NB4 (cell line): ENCODE data around the gene BACE1-AS.
"Not testable (repeated sequence)": the region's sequence is repeated elsewhere in the genome, so short reads cannot be mapped to it uniquely, and the experiment has no call there.

ENCODE experiments used
- DNase-seq: peaks from one replicate; pipeline ENCODE4 v3.0.0; 2010; ENCODE audit warnings: low read depth
- H3K4me3 ChIP-seq: one replicate; pipeline ENCODE4 v1.5.1; 2011; ENCODE audit warnings: mild to moderate bottlenecking, low read depth, low read length, moderate library complexity
- MYC ChIP-seq: IDR thresholded peaks from 2 replicates; pipeline ENCODE4 v1.6.1; 2011; ENCODE audit warnings: low read depth, low read length
- POLR2A ChIP-seq: IDR thresholded peaks from 2 replicates; pipeline ENCODE4 v1.6.1; 2011; ENCODE audit warnings: mild to moderate bottlenecking; ENCODE audit not compliant: insufficient read length; ENCODE audit errors: extremely low read depth
- TF ChIP-seq, protein P1 (sequence below): IDR thresholded peaks from 2 replicates; pipeline ENCODE4 v1.6.1; 2011; ENCODE audit warnings: low read depth, low read length
- TF ChIP-seq, protein P2 (sequence below): IDR thresholded peaks from one replicate; pipeline ENCODE4 v1.5.1; 2012; ENCODE audit warnings: low read depth, low read length

Gene BACE1-AS

DNA sequence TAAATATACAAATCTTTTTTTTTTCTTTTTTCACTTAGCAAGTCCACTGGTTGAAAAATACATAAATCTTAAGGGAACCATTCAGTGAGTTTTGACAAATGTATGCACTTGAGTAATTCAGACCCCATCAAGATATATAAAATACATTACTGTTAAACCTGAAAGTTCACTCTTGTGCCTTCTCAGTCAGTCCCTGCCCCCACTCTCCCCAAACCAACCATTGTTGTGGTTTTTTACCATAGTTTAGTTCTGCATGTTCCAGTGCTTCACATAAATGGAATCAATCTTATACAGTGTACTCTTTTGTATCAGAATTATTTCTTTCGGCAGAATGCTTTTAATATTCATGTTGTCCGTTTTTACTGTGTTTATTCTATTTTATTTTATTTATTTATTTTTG, 32.6 kb upstream of the BACE1-AS start:
- TF ChIP-seq, protein P1, sequence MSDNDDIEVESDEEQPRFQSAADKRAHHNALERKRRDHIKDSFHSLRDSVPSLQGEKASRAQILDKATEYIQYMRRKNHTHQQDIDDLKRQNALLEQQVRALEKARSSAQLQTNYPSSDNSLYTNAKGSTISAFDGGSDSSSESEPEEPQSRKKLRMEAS: no peak
- TF ChIP-seq, protein P2, sequence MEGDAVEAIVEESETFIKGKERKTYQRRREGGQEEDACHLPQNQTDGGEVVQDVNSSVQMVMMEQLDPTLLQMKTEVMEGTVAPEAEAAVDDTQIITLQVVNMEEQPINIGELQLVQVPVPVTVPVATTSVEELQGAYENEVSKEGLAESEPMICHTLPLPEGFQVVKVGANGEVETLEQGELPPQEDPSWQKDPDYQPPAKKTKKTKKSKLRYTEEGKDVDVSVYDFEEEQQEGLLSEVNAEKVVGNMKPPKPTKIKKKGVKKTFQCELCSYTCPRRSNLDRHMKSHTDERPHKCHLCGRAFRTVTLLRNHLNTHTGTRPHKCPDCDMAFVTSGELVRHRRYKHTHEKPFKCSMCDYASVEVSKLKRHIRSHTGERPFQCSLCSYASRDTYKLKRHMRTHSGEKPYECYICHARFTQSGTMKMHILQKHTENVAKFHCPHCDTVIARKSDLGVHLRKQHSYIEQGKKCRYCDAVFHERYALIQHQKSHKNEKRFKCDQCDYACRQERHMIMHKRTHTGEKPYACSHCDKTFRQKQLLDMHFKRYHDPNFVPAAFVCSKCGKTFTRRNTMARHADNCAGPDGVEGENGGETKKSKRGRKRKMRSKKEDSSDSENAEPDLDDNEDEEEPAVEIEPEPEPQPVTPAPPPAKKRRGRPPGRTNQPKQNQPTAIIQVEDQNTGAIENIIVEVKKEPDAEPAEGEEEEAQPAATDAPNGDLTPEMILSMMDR: no peak
- no peak for TF ChIP-seq MYC
- no peak for TF ChIP-seq POLR2A
- no peak for DNase-seq
- no peak overlapping the region for H3K4me3 ChIP-seq

DNA sequence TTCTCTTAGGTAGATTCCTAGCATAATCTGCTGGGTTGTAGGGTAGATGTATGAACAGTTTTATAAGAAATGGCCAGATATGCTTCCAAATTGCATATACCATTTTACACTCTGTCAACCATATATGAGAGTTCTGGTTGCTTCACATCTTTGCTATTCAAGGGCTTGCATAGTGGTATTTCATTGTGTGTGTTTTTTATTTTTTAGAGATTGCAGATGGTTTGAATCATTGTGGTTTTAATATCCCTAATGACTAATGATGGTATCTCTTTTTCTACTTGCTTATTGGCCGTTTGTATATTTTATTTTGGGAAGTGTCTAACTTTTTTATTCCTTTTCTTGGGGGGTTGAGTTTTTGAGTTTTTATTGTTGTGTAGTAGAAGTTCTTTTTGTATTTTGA, 31.7 kb upstream of the BACE1-AS start:
- DNase-seq: no peak
- no peak overlapping the region for H3K4me3 ChIP-seq
- TF ChIP-seq MYC: no peak
- TF ChIP-seq, protein P1: no peak
- TF ChIP-seq, protein P2: no peak
- no peak for TF ChIP-seq POLR2A

DNA sequence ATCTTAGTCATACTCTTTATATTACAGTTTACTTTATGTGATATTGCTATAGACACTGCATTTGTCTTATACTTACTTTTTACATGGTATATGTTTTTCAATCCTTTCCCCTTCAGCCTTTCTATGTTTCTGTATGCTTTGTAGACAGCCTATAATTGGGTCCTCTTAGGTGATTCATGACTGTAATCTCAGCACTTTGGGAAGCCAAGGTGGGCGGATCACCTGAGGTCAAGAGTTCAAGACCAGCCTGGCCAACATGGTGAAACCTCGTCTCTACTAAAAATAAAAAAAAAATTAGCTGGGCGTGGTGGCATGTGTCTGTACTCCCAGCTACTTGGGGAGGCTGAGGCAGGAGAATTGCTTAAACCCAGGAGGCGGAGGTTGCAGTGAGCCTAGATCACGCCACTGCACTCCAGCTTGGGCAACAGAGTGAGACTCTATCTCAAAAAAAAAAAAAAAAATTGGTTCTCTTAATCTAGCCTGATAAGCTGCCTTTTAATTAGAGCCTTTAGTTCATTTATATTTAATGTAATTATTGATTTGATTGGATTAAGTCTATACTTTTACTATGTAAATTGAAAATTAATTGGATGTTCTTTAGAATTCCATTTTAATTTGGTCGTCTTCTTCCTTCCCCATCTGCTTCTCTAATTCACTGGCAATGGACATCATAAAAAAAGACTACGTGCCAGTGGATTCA, 26.4 kb upstream of the BACE1-AS start:
- not testable (repeated sequence) for H3K4me3 ChIP-seq, DNase-seq

DNA sequence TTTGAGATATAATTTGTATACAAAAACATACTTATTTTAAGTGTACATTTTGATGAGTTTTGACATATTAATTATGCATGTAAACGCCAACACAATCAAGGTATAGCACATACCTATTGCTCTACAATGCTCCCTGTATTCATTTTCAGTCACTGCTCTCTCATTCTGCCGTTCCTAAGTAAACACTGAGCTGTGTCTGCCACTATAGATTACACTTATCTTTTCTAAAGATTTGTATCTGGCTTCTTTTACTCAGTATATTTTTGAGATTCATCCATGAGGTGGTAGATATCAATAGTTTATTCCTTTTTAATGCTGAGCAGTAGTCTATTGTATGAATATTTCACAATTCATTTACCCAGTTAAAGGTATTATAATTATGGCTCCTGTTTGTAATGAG, 25.4 kb upstream of the BACE1-AS start:
- DNase-seq: no peak
- TF ChIP-seq, protein P1: no peak
- TF ChIP-seq, protein P2: no peak
- TF ChIP-seq POLR2A (no peak), MYC (no peak)
- no peak overlapping the region for H3K4me3 ChIP-seq

DNA sequence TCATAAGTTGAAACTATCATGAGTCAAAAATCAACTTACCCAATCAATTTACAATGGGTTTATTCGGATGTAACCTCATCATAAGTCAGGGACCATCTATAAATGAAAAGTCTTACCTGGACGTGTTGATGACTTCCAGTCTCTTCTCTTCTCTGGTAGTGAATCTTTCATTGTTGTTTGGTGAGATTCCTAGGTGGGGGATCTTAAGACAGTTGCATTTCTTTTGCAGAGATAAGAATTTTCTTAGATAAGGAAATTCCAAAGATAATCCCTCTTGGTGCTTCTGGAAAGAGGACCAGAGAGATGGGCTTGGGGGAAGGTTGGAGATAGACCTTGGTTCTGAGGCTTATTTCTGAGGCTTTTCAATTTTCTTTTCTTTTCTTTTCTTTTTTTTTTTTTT, 21.3 kb upstream of the BACE1-AS start:
- TF ChIP-seq, protein P1: no peak
- no peak for DNase-seq
- H3K4me3 ChIP-seq: no peak overlapping the region

DNA sequence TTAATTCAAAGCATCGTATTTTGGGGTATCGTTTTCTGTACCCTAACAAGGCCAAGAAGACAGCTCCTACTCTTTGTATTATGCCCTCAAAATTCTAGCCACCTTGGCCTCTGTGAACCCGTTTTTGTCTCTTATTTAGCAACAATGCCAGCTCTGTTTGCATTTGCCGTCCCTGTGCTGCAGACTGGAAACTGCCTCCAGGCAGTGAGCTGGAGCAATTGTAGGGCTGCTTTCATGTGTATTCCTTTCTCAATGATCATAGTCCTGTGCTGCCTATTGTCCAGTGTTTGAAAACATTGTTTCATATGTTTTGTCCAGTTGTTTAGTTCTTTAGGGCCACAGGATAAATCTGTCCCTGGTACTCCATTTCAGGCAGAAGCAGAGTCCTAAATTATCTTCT, 19.9 kb upstream of the BACE1-AS start:
- TF ChIP-seq, protein P1: no peak
- TF ChIP-seq MYC: no peak
- TF ChIP-seq, protein P2: no peak
- no peak for TF ChIP-seq POLR2A
- DNase-seq: no peak
- no peak overlapping the region for H3K4me3 ChIP-seq

DNA sequence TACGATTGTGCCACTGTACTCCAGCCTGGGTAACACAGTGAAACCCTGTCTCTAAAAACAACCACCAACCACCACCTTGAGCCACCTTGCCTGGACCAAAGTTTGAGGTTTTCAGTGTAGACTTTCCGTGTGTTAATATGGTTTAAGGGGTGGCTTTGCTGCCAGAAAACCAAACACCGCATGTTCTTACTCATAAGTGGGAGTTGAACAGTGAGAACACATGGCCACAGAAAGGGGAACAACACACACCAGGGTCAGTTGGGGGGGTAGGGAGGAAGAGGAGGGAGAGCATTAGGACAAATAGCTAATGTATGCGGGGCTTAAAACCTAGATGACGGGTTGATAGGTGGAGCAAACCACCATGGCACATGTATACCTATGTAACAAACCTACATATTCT, 19.0 kb upstream of the BACE1-AS start:
- DNase-seq: peak; percentile 94
- TF ChIP-seq, protein P1: peak; percentile 42; the same call in 1 of the 2 replicates
- H3K4me3 ChIP-seq: not testable (repeated sequence)
